GM21786 (cell line): ENCODE results near the gene DOCK4.

ENCODE experiments used
- ATAC-seq: cut with Tn5 transposase; IDR thresholded peaks from one replicate; pipeline ENCODE4 v1.9.1; 2021; ENCODE audit not compliant: unreplicated experiment

Gene DOCK4

DNA sequence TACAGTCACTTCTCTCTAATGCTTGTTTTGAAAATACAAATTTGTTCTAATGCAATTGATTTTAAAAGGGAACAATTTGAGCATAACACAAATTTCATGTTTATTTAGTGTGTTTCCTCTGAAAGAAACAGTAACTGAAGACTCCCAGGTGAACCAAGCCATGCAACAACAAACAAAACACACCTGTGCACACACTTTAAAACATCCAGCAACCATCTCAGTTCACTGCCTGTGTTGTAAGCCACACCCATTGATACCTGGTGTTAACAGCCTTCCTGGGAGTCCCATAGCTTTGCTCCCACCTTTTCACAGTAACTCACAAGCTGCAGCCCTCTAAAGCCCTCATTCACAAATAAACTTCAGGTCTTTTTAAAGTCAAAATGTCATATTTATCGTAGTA, 89.3 kb downstream of the DOCK4 start:
- ATAC-seq, result no peak

DNA sequence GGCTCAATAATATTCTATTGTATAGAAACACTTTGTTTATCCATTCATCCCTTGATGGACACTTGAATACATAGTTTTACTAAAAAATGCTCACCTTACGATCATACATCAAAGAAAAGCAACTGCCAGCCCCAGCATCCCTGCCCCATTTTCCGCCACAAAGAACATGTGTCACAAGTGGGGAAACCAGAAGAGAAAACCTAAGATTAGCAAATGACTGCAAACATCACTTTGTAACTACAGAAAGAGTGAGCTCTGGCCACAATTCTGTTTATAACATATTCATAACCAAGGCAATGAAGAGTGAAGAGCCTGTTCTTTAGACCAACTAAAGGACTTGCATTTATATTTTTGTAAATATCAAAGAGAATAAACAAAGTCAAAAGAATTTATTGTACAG, 89.8 kb downstream of the DOCK4 start:
- ATAC-seq, result no peak

DNA sequence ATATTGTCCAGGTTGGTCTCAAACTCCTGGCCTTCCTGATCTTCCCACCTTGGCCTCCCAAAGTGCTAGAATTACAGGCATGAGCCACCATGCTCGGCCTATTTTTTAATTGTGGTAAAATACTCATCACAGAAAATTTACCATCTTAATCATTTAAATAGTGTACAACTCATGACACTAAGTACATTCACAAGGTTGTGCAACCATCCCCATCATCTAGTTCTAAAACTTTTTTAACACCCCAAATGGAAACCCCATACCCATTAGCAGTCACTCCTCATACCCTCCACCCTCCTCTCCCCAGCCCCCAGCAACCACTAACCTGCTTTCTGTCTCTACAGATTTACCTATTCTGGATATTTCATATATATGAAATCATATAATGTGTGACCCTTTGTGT, 90.3 kb downstream of the DOCK4 start:
- no peak for ATAC-seq

DNA sequence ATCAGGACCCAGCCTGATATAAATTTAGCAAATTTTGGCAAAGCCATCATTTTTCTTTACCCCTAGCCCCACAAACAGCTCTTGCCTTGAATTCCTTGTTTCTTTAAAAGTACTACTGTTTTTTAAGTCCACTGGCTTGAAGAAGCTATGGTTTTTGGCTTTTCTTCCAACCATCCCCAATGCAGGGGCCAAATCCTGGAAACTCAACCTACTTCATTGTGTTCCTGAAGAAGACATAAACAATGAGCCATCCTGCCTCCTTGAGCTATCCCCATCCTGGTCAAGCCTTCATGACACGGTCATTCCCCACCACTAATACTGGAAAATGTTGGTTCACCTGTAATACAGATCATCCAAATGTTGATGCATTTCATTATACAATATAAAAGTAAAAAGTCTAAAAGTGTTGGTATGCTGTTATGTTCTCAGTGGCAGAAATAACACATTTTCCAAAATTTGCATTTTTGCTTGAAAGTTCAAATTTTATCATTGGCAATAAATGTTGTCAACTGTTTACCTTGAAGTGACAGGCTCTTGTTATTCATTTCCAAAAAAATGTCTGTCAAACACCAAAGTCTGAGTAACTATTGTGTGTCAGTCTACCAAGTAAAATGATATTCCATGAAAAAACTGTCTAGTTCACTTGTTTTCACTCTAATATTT, 92.2 kb downstream of the DOCK4 start:
- ATAC-seq, result no peak

DNA sequence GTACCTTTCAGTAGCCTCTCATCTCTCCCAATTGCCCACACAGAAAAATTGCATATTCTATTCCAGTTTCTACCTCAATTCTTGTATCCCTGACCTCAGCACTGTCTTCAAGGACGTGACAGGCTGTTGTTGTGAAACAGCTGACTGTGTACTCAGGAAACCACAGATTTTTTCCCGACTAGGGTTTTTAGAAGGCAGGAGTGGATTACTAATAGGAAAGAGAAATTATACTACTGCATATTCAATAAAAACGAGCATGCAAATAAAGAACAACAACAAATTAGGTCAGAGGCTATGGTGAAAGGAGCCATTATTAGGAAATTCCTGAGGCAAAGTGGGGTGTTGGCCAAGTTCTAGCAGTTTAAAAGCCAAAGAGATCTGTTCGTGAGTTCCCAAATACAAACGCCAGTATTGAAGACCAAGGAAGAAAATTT, 93.4 kb downstream of the DOCK4 start:
- ATAC-seq, result no peak

DNA sequence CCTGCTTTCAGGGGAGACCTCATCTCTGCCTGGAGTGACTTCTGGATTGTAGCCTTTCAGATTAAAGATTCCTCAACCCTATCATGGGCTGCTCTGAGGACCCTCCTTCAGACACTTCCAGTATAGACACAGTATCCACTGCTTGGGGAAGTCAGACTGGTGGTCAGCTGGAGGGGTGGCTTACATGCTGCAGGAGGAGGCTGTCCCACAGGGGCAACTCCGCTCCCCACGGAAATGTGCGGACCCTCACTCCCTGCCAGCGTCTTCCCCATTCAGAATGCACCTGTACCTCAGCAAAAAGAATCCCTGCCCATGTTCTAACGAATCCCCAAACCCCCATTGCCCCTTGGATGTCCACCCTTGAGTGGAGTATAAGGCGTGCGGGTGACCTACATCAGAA, 95.5 kb downstream of the DOCK4 start:
- ATAC-seq, result no peak

DNA sequence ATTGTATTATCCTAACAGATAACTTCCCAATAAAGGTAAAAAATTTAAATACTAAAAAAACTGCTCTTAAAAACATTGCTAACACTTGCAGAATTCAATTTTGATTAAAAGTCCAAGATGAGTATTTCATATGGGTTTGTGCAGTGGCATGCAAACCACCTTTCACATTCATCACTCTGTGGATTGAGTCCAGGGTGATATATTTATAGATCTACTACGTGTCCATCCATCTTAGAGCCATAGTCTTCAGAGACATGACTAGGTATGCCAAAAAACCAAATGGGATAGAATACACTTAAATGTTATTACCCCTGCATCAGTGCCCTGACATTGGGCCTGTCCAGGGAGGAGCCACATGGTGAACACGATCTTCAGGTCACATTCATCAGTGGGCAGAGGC, 96.0 kb downstream of the DOCK4 start:
- no peak for ATAC-seq

DNA sequence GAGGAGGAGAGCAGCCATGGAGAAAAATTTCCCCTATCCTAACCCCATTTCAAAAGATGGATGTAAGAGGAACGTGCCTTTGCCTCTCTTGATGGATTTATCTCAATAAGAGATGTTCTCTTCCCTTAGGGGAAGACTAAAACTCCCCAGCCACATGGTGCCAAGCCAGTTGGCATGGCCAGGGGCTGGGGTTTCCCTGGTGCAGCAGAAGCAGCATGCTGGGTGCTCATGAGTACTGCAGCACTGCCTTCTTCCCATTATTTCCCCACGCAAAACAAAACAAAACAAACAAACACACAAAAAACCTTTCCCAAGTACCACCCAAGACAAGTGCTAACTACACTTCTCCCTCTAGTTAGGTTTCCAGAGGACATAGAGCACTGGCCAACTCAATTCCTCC, 97.2 kb downstream of the DOCK4 start:
- ATAC-seq, result no peak

DNA sequence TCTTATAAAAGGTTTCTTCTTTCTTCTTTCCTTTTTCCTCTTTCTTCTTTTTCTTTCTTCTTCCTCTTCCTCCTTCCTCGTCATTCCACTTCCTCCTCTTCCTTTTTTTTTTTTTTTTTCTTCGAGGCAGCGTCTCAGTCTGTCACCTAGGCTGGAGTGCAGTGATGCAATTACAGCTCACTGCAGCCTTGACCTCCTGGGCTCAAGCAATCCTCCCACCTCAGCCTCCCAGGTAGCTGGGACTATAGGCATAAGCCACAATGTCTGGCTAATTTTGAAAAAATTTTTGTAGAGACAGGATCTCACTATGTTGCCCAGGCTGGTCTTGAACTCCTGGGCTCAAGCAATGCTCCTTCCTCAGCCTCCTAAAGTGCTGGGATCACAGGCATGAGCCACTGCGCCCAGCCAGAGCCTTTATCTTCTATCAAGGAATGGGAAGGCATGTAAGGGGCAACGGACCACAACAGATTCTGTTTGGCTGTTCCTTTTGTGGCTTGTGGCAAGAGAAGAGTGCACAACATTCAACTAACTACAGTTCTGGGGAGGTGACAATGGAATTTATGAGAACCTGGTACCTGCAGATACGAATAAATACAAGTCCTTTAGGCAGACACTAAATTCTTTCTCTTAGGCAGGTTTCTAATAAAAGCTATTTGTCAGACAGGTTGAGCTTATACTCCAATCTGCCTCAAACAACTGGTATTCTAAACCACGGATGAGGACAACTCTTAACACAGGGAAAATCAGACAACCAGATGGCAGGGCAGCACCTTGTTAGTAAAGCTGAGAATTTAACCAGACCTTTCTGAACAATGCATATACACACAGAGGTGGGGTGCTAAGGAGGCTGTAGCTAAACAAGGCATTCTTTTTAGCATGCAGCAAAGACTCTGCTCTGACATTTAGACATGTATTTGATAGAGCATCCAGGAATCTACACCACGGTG, 100.3 kb downstream of the DOCK4 start:
- ATAC-seq, result no peak

DNA sequence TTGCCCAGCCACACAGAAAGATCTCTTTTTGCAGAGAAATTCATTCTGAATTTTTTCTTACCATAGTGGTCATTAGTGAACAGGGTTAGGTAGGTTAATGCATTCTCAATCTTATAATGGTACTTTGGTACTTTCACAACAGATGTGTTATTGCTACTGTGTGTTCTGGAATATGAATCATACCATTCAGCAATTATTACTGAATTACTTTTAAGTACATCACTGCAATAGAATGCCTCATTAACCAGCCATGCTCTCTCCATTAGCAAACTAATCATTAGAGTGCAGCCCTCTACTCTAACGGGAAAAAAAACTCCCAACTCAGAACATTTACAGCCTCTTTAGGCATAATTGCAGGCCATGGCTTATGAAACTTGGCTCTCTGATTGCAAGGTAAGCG, 102.1 kb downstream of the DOCK4 start:
- no peak for ATAC-seq

DNA sequence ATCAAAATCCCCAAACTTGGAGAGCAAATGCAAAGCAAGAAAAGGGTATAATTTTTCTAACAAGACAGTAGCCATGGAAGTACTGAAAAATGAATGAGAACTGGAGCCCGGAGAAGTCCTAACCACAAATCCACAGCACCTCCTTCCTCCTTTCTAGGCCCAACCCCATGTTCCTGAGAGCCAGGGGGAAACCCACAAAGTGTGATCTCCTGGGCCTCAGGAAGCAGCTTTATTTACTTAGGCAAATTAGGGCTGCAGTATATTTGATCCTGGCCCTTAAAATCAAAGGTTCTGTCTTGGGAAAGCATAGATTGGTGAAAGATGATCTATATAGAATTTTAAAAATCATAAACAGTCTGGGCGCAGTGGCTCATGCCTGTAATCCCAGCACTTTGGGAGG, 103.0 kb downstream of the DOCK4 start:
- no peak for ATAC-seq

DNA sequence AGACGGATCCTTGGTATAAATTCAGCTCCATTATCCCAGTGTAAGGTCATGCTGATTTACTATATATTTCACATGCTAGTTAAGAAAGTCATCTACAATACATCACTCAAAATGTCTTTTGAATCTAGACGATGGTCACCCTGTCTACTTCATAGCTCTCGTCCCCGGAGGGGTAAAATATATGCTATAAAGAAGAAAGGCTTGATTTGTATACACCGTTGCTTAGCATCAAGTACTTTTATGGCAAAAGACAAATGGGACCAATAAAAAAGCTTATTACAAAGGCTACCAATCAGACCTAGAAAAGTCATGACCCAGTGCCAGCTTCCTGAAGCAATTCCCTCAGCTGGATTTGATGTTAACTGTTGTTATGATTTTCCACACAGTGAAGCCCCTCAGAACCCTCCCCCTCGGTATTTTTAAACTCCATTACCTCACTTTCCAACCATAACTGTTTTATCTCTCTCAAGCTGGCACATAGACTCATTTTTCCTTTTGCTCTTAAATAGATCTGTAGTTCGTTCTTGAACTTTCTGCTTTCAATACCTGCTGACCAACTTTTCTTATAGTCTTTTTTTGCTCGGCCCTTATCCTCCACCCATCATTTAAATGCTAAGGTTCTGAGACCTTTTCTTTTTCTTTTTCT, 104.9 kb downstream of the DOCK4 start:
- no peak for ATAC-seq

DNA sequence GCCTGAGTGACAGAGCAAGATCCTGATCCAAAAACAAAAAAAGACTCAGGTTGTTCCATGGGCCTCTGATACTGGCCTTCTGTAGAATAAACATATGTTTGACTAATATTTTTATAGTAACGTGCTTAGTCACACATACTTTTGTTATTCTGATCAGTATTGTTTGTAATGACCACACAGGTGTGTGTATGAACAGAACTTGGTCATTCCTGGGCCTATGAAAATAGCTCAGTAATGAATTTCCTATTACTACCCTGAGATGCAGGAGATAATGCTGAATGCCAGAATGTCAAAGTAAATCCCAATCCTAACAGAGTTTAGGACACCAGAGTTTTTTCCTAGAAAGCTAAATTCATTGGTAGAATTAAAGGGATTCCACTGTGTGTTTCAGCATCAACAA, 108.7 kb downstream of the DOCK4 start:
- ATAC-seq, result no peak

DNA sequence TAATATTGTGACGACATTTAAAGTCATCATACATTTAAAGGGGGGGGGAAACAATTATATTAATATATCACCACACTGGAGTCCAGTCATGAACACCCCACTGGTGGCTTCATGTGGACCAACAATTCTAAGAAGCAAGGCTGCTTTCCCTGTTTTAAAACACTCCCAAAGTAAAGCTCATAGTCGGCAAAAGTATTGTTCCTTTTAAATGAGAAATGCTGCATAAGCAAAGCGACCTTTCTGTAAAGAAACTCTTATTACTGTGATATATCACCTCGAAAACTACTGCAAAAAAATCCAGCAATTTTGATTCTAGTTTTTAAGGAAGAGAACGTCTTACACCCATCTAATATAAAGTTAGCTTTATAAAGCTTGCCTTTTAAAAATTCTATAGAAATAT, 112.8 kb downstream of the DOCK4 start:
- ATAC-seq, result no peak

DNA sequence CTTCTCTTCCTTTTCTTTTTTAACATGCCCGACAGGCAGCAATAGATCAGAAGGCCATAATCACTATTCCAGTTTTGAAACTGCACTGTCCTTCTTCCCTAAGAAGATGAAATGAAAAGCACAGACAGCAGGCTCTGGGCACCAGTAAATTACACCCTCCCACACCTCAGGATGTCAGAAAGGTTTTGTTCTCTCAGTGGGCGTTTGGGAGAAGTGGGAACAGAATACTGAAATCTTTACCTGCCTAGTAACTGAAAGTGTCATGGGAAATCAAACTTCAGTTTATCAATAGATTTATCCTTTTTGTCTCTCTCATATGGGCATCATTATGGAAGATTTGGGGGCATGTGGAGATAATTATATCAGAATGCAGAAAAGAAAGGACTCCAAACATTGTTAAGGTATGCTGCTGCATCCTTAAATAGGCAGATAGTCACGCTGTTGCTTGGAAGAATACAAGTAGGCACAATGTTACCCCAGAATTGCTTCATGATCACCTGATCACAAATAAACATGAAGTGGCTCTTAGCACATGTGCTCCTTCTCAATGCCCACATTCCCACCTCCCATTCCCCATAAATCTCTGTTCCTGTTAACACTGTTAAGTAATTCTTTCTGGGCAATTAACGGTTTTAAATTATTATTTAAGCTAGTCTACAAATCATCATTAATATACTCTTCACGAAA, 113.3 kb downstream of the DOCK4 start:
- ATAC-seq, result no peak

DNA sequence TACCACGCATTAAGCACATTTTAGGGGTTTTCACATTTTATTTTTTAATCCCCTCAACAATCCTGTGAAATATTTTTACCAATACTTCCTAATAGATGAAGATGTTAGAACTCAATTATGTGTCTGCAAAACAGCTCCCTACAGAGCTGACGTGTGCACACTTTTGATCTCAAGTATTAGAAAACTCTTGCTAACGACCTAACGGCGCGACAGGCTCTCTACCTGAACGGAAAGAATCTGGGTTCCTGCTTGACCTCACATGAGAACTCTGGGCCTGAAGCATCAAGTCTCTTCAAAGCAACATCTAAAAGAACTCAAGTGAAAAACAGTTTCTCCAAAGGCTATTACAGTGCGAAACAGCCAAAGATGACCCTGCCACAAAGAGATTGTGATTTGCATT, 113.9 kb downstream of the DOCK4 start:
- no peak for ATAC-seq

DNA sequence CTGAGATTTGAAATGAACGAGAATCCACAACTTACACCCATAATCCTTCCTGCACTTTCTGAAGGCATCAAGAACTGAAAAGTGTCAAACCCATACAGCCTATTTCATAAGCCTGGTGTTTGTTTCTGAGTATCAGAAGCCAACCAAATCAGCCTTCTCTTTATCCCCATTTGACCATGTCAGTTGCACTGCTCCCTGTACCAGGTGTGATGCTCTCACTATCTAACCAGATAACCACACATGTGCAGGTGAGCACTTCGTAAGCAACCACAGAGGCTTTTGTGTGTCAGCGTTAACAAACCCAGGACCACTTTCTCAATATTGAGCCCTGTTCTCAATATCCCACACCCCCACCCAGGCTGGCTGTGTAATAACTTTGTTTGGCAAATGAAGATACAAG, 114.4 kb downstream of the DOCK4 start:
- ATAC-seq, result no peak

DNA sequence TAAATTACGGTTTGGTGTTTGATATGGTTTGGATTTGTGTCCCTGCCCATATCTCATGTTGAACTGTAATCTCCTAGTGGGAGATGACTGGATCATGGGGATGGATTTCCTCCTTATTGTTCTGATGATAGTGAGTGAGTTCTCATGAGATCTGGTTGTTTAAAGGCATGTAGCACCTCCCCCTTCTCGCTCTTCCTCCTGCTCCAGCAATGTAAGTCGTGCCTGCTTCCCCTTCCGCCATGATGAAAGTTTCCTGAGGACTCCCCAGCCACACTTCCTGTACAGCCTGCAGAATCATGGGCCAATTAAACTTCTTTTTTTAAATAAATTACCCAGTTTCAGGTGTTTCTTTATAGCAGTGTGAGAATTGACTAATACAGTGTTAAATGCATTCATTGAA, 116.6 kb downstream of the DOCK4 start:
- no peak for ATAC-seq

DNA sequence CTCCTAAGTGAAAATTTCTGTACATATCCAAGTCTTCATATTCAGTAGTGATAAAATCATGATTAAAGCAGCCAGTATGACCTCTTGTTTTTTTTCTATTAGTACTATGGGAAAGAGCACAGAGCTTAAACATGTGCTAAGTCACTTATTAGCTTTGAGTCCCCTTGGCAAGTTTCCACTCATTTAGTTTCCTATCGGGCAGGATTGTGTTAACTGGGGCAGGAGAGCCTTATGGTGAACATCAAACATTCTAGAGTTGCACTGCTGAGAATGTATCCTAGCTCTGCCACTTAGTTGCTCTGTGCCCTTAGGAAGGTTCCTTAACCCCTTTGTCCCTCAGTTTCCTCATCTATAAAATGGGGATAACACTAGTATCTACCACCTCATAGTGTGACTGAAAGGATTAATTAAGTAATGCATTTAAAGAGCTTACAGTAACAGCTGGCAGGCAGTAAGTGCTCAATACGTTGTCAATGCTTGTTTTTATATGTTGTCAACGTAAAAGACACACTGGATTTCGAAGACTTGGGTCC, 117.6 kb downstream of the DOCK4 start:
- no peak for ATAC-seq

DNA sequence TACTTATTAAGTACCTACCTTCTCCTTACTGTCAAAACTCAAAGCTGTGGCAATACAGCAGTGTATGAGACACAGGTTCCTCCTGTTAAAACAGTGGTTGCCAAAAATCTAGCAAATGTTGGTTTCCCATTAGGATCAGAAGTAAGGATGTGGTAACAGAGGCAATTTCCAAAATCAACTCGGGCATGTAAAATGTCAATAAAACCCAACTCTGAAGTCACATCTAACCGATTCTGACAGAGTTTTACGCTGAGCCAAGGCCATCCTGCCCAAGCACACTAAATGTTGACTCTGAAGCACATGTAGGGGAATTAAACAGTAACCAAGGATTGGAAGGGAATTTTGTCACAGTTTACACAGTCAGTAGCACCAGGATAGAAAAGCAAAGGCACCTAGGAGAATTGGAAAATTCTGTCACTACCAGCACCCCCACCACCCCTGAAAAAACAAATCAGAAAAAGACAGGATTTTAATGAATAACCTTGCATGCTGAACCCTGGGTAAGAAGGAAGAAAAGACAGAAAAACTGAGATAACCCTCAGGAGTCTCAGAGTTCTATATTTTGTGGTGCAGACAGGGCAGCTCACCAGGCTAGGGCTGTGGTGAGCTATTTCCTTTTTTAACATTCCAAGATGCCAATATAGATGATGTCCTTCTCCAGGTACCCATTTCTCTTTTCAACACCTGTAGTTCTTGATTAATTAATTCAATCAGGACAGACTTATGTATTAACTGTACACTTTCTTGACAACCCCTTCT, 119.5 kb downstream of the DOCK4 start:
- ATAC-seq, result no peak
